ENCODE measurements around the gene PCGF2.
A peak's percentile ranks its signal among the peaks of the same experiment; 100 is the strongest.

PCGF2 gene

DNA sequence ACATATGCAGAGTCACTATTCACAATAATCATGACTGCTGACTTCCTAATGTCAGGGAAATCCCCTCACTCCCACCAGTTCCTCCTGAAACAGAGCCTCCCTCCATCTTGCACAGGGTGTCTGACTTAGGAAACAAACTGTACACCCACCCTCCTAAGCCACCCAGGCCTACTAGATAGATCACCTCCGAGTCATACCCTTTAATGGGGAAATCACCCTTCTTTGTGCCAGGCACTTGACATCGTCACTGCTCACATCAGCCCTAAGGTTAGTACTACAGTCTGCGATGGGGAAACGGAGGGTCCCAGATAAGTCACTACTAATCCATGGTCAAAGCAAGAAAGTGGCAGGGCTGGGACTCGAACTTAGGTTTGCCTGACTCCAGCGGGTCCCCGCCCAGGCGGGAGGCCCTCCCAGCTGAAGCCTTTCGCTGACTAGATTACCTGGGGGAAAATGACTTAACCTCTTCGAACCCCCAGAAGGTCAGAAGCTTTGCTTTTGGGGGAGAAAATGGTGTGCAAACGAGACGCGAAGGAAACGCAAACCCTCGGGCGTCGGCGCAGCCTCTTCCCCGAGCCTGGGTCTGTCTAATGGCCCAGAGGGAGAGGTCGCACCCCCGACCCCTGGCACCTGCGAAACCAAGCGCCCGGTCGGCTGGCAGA, 46.5 kb downstream of the PCGF2 start:
- no peak for DNase-seq

DNA sequence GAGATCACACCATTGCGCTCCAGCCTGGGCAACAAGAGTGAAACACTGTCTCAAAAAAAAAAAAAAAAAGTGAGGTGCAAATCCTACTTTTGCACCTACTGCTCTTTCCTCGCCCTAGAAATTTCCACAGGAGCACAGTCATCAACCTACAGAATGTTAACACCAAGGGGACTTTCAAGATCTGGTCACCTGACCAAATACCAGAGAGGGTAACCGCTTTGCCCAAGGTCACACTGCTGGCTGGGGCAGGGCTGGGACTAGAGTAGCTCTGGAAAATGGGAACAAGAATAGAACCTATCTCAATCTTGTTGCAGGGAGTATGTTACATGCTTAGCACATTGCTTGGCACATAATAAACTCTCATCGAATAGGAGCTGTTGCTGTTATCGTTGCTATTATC, 49.4 kb downstream of the PCGF2 start:
- DNase-seq: no peak

DNA sequence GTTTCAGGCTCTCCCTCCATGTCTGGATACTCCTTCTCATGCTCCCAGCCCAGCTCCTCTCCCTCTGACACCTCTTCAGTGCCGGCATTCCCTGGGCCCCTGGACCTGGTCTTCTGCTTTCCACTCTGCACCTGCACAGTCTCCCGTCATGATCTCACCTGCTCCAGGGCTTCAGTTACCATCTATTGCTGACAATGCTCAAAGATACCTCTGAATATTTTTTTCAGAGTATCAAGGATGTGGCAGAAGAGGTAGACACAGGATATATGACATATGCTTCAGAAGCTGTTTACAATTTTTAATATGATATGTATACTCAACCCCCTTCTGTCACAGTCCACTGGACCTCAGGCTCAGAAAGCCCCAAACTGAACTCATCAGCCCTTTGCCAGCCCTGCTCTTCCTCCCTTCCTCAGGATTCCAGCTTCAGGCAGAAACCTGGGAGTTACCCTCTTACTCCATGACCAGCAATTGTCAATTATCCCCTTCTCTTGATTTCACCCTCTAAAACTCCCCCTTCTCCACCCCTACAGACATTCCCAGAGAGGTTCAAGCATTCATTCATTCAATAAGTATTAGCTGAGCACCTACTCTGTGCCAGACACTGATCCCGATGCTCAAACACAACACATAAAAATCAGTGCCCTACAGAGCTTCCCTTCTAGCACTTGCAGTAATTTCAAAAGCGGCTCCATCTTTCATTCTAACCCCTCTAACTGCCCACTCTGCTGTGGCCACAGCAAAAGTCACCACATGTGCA, 50.9 kb downstream of the PCGF2 start:
- no peak for DNase-seq

DNA sequence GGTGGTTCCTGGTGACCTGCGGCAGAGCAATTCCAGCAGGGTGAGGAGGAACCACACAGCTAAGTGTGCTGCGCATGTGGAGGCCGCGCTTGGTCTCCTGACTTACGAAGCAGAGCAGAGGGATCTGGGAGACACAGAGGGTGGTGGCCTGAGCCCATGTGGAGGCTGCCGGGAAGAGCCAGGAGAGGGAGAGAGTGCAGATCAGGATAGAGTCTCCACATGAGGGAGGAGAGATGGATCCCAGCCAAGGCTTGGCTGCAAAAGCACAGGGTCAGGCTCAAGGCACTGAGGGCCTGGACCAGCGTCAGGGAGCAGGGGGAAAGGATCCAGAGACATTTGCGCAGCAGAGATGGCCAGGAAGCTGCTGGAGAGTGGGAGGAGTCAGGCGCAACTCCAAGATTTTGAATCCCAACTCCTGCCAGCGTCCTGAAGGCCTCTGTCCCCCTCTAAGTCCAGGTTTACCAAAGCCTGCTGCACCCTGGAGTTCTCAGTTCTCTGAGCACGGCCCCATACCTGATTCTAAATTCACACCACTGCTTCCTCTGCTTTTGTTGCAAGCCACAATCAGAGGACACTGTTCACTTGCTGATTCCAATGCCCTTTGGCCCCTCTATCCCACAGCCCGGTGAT, 54.3 kb downstream of the PCGF2 start:
- DNase-seq: peak; percentile 34

DNA sequence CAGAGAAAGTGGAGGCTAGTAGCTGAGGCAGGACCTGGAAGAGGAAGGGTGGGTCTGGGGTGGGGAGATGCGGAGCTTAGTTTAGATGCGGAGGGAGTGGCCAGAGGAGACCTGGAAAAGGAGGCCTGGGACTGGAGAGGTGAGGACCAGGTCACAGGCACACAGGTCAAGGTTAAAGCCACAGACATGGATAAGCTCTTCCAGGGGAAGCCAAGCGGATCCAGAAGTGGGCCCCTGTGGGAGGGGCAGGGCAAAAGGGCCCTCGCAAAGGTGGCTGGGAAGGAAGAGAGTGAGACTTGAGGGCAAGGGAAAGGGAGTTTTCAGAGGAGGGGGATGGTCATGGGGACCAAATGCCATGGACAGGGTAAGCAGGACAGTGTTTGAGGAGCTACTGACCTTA, 57.0 kb downstream of the PCGF2 start:
- DNase-seq: no peak

DNA sequence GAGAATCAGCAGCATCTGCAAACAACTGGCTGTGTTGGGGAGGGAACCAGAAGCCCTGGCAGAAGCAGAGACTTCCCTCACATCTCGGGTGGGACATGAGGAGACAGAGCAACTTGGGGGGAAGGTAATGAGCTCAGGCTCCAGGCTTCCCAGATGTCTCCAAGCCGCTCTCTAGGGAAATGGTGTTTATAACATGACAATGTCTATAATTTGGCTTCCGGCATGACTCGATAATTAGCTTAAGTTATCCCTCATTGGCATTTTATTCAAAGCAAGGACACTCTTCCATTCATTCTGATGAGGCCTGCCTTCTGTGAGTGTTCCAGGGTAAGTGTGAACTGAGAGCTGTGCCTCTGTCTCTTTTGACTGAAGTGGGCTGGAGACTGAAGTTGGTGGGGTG, 57.8 kb downstream of the PCGF2 start:
- DNase-seq: no peak

DNA sequence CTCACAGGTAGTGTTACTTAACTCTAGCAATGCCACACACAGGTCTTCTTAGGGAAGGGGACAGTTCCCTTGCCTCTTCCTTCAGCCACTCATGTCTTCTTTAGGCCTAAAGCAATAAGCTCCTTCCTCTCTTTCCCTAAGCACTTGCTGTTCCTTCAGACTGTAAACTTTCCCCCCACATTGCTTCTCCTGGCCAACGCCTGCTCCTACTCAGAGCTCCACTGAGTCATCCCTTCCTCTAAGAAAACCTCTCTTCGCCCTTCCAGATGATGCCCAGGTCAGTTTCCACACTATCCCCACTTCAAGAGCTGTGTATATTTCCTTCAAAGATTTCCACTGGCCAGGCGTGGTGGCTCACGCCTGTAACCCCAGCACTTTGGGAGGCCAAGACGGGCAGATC, 60.9 kb downstream of the PCGF2 start:
- no peak for DNase-seq

DNA sequence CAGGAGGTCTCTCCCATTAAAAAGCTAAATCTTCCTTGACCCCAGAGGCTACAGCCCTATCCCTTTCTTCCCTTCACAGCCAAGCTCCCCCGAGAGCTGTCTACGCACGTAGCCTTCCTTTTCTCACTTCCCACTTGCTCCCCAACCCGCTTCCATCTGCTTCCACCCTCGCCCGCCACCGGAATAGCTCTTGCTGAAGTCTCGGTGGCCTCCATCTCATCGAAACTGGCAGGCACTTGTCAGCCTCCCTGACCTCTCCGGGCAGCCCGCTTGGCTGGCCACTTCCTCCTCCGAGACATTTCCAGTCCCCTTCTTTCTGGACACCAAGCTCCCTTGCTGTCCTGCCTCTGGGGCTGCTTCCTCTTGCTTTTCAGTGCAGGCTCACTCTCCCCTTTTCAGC, 62.6 kb downstream of the PCGF2 start:
- DNase-seq: no peak
